ENCODE measurements around the gene PCDHGA5.
A peak's percentile ranks its signal among the peaks of the same experiment; 100 is the strongest.

PCDHGA5 gene

DNA sequence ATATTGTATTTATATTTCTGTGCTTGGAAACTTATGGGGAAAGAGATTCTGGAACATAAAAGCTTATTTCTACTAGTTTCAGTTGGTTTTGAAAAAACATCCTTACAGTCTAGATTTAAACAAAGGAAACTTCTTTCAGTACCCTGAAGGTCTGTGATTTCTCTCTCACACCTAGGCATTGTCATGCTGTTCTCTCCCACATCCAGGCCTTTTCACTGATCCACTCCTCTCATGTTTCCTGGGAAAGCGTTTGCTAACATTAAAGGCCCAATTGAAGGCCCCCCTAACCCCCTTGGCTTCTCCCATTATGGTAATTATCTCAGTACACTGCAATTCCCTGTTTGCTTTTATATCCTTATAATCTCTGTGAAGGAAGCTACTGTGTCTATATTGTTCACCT lies 21.2 kb upstream of the PCDHGA5 start:
- Histone ChIP-seq H4K8ac (ENCODE audit: low read length) (no peak overlapping the region), H4K91ac (ENCODE audit: low read length) (no peak overlapping the region), H3K9me3 (ENCODE audit: control insufficient read depth, low read length) (peaks cover 60% of the 10 kb centered on the region), H3K4me1 (ENCODE audit: control insufficient read depth, insufficient read depth, low read depth, low read length) (no peaks in the 10 kb centered on the region), H2BK5ac (ENCODE audit: low read depth, low read length, poor library complexity, severe bottlenecking) (no peak overlapping the region), H3K27me3 (ENCODE audit: control insufficient read depth in 1 of 2, insufficient read depth in 1 of 2, low read length in 2 of 2) (no peaks in the 10 kb centered on the region), H2AFZ (ENCODE audit: low read depth, low read length) (no peak overlapping the region), H2AK5ac (ENCODE audit: low read length, severe bottlenecking) (no peak overlapping the region), H3K4me2 (ENCODE audit: low read length, poor library complexity, severe bottlenecking) (no peak overlapping the region), H3K27ac (ENCODE audit: low read length, poor library complexity, severe bottlenecking) (no peak overlapping the region), H2BK15ac (ENCODE audit: low read depth, poor library complexity, severe bottlenecking) (no peak overlapping the region), H3K4ac (ENCODE audit: low read depth in 1 of 2, low read length in 2 of 2) (no peak overlapping the region), H3K23ac (ENCODE audit: low read length in 2 of 2) (no peak overlapping the region), H3K14ac (ENCODE audit: low read length in 2 of 2) (no peak overlapping the region), H2BK120ac (ENCODE audit: low read depth, low read length) (no peak overlapping the region), H3K9ac (ENCODE audit: low read length) (no peak overlapping the region), H3K36me3 (ENCODE audit: control insufficient read depth in 1 of 2, insufficient read depth in 2 of 2, low read depth in 1 of 2, low read length in 2 of 2) (no peaks in the 10 kb centered on the region), H2BK12ac (ENCODE audit: low read length in 2 of 2) (no peak overlapping the region), H3K79me1 (replicated peaks; ENCODE audit: low read length, poor library complexity, severe bottlenecking) (no peaks in the 10 kb centered on the region), H3K4me3 (ENCODE audit: insufficient read depth in 1 of 2, low read depth in 1 of 2, low read length in 2 of 2) (no peak overlapping the region), H3K18ac (ENCODE audit: low read depth in 1 of 2, low read length in 2 of 2) (no peak overlapping the region)
- 0% methylated on average over 1 of the region's 1 CpG for WGBS
- no peak for DNase-seq

DNA sequence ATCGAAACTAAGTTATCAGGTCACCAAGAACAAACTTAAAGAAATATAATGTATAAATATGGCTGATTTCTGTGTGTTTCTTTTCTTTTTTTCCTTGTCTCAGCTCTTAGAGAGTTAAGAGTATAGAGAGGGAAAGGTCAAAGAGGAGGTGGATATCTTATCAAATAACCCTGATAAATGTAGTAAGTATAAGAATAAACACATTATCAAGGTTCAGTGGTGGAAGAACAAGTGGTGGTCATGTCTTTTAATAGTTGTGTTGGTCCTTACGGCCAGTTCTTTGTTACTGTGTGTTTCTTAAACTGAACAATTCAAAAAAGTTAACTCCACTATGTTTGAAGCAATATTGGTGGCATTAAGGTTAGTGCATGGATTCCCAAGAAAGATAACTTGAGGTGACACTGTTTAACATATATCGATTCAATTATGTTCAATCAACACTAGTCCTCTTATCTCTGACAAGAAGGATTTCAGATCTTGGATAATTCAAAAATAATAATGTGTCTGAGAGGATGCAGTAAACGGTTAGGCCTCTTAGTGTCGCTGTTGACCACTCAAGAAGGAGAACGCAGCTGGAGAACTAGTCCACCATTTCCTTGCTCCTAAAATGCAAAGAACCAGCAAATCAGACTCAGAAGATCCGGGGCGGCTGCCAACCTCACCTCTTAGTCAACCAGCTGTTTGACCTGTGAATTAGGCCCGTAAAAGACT lies 20.6 kb upstream of the PCDHGA5 start, which contains the start of gene PCDHGA3:
Gene PCDHGA3 (plus strand): TSS at position 588 of the 711 bp plus-strand sequence. CDS start 205 bp downstream, outside the sequence.
- no peak within 1 kb of the TSS for H3K27ac ChIP-seq (ENCODE audit: low read length, poor library complexity, severe bottlenecking)
- peak within 1 kb of the TSS in 1 of 2 experiments; percentile 71 for H3K4me3 ChIP-seq (ENCODE audit: insufficient read depth in 1 of 2, low read depth in 1 of 2, low read length in 2 of 2)
- no peak within 1 kb of the TSS for H2BK15ac ChIP-seq (ENCODE audit: low read depth, poor library complexity, severe bottlenecking)
- no peak within 1 kb of the TSS for H3K4me2 ChIP-seq (ENCODE audit: low read length, poor library complexity, severe bottlenecking)
- no peak within 1 kb of the TSS for H3K18ac ChIP-seq (ENCODE audit: low read depth in 1 of 2, low read length in 2 of 2)
- H2BK120ac ChIP-seq (ENCODE audit: low read depth, low read length) = no peak within 1 kb of the TSS
- H2BK5ac ChIP-seq (ENCODE audit: low read depth, low read length, poor library complexity, severe bottlenecking) = no peak within 1 kb of the TSS
- H3K36me3 ChIP-seq (ENCODE audit: control insufficient read depth in 1 of 2, insufficient read depth in 2 of 2, low read depth in 1 of 2, low read length in 2 of 2) = no peaks in the 10 kb centered on the region
- H3K79me1 ChIP-seq (replicated peaks; ENCODE audit: low read length, poor library complexity, severe bottlenecking) = no peaks in the 10 kb centered on the region
- H2AK5ac ChIP-seq (ENCODE audit: low read length, severe bottlenecking) = no peak within 1 kb of the TSS
- no peak within 1 kb of the TSS for H3K14ac ChIP-seq (ENCODE audit: low read length in 2 of 2)
- H4K8ac ChIP-seq (ENCODE audit: low read length) = no peak within 1 kb of the TSS
- H3K27me3 ChIP-seq (ENCODE audit: control insufficient read depth in 1 of 2, insufficient read depth in 1 of 2, low read length in 2 of 2) = no peaks in the 10 kb centered on the region
- 67% methylated on average over 7 of the region's 9 CpGs for WGBS
- H3K4me1 ChIP-seq (ENCODE audit: control insufficient read depth, insufficient read depth, low read depth, low read length) = no peaks in the 10 kb centered on the region
- peaks cover 56% of the 10 kb centered on the region for H3K9me3 ChIP-seq (ENCODE audit: control insufficient read depth, low read length)
- no peak within 1 kb of the TSS for H2AFZ ChIP-seq (ENCODE audit: low read depth, low read length)
- no peak within 1 kb of the TSS for H3K23ac ChIP-seq (ENCODE audit: low read length in 2 of 2)
- no peak for DNase-seq
- no peak within 1 kb of the TSS for H4K91ac ChIP-seq (ENCODE audit: low read length)
- no peak within 1 kb of the TSS for H3K4ac ChIP-seq (ENCODE audit: low read depth in 1 of 2, low read length in 2 of 2)
- H2BK12ac ChIP-seq (ENCODE audit: low read length in 2 of 2) = no peak within 1 kb of the TSS
- peak within 1 kb of the TSS; percentile 79 for H3K9ac ChIP-seq (ENCODE audit: low read length)

DNA sequence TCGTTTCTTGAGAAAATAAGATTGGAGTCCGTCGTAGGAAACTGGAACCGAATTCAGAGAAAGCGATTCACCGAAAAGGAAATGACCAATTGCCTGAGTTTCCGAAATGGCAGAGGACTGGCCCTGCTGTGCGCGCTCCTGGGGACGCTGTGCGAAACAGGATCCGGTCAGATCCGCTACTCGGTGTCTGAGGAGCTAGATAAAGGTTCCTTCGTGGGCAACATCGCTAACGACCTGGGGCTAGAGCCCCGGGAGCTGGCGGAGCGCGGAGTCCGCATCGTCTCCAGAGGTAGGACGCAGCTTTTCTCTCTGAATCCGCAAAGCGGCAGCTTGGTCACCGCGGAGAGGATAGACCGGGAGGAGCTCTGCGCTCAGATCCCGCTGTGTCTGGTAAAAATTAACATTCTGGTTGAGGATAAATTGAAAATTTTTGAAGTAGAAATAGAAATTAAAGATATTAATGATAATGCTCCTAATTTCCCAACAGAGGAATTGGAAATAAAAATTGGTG lies 20.0 kb upstream of the PCDHGA5 start:
- WGBS = 94% methylated on average over 26 of the region's 31 CpGs
- Histone ChIP-seq H2BK15ac (ENCODE audit: low read depth, poor library complexity, severe bottlenecking) (no peak overlapping the region), H2AFZ (ENCODE audit: low read depth, low read length) (no peak overlapping the region), H3K36me3 (ENCODE audit: control insufficient read depth in 1 of 2, insufficient read depth in 2 of 2, low read depth in 1 of 2, low read length in 2 of 2) (no peaks in the 10 kb centered on the region), H2BK120ac (ENCODE audit: low read depth, low read length) (no peak overlapping the region), H4K91ac (ENCODE audit: low read length) (no peak overlapping the region), H3K4me3 (ENCODE audit: insufficient read depth in 1 of 2, low read depth in 1 of 2, low read length in 2 of 2) (peak overlapping the region in 1 of 2 experiments; percentile 71), H3K23ac (ENCODE audit: low read length in 2 of 2) (no peak overlapping the region), H3K27me3 (ENCODE audit: control insufficient read depth in 1 of 2, insufficient read depth in 1 of 2, low read length in 2 of 2) (no peaks in the 10 kb centered on the region), H3K4me1 (ENCODE audit: control insufficient read depth, insufficient read depth, low read depth, low read length) (no peaks in the 10 kb centered on the region), H3K27ac (ENCODE audit: low read length, poor library complexity, severe bottlenecking) (no peak overlapping the region), H3K4ac (ENCODE audit: low read depth in 1 of 2, low read length in 2 of 2) (no peak overlapping the region), H3K14ac (ENCODE audit: low read length in 2 of 2) (no peak overlapping the region), H2BK12ac (ENCODE audit: low read length in 2 of 2) (no peak overlapping the region), H2BK5ac (ENCODE audit: low read depth, low read length, poor library complexity, severe bottlenecking) (no peak overlapping the region), H2AK5ac (ENCODE audit: low read length, severe bottlenecking) (no peak overlapping the region), H3K9me3 (ENCODE audit: control insufficient read depth, low read length) (peaks cover 58% of the 10 kb centered on the region), H3K18ac (ENCODE audit: low read depth in 1 of 2, low read length in 2 of 2) (no peak overlapping the region), H4K8ac (ENCODE audit: low read length) (no peak overlapping the region), H3K9ac (ENCODE audit: low read length) (peak overlapping the region; percentile 79), H3K4me2 (ENCODE audit: low read length, poor library complexity, severe bottlenecking) (no peak overlapping the region), H3K79me1 (replicated peaks; ENCODE audit: low read length, poor library complexity, severe bottlenecking) (no peaks in the 10 kb centered on the region)
- no peak for DNase-seq

DNA sequence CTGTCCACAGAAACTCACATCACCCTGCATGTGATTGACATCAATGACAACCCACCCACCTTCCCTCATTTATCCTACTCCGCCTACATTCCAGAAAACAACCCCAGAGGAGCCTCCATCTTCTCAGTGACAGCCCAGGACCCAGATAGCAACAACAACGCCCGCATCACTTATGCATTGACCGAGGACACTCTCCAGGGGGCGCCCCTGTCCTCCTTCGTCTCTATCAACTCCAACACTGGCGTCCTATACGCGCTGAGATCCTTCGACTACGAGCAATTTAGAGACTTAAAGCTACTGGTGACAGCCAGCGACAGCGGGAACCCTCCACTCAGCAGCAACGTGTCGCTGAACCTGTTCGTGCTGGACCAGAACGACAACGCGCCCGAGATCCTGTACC lies 18.6 kb upstream of the PCDHGA5 start:
- no peak overlapping the region for H4K8ac ChIP-seq (ENCODE audit: low read length)
- H2AFZ ChIP-seq (ENCODE audit: low read depth, low read length) = no peak overlapping the region
- no peak overlapping the region for H2BK5ac ChIP-seq (ENCODE audit: low read depth, low read length, poor library complexity, severe bottlenecking)
- no peak overlapping the region for H3K18ac ChIP-seq (ENCODE audit: low read depth in 1 of 2, low read length in 2 of 2)
- no peak overlapping the region for H3K23ac ChIP-seq (ENCODE audit: low read length in 2 of 2)
- no peak overlapping the region for H2BK12ac ChIP-seq (ENCODE audit: low read length in 2 of 2)
- WGBS = 96% methylated on average over 15 of the region's 20 CpGs
- H3K4me2 ChIP-seq (ENCODE audit: low read length, poor library complexity, severe bottlenecking) = no peak overlapping the region
- H3K9me3 ChIP-seq (ENCODE audit: control insufficient read depth, low read length) = peaks cover 47% of the 10 kb centered on the region
- H2BK15ac ChIP-seq (ENCODE audit: low read depth, poor library complexity, severe bottlenecking) = no peak overlapping the region
- H4K91ac ChIP-seq (ENCODE audit: low read length) = no peak overlapping the region
- no peak overlapping the region for H3K9ac ChIP-seq (ENCODE audit: low read length)
- H3K79me1 ChIP-seq (replicated peaks; ENCODE audit: low read length, poor library complexity, severe bottlenecking) = no peaks in the 10 kb centered on the region
- H3K14ac ChIP-seq (ENCODE audit: low read length in 2 of 2) = no peak overlapping the region
- H2BK120ac ChIP-seq (ENCODE audit: low read depth, low read length) = no peak overlapping the region
- no peak overlapping the region for H3K4me3 ChIP-seq (ENCODE audit: insufficient read depth in 1 of 2, low read depth in 1 of 2, low read length in 2 of 2)
- H3K36me3 ChIP-seq (ENCODE audit: control insufficient read depth in 1 of 2, insufficient read depth in 2 of 2, low read depth in 1 of 2, low read length in 2 of 2) = no peaks in the 10 kb centered on the region
- no peaks in the 10 kb centered on the region for H3K4me1 ChIP-seq (ENCODE audit: control insufficient read depth, insufficient read depth, low read depth, low read length)
- DNase-seq = no peak
- H3K27ac ChIP-seq (ENCODE audit: low read length, poor library complexity, severe bottlenecking) = no peak overlapping the region
- no peak overlapping the region for H3K4ac ChIP-seq (ENCODE audit: low read depth in 1 of 2, low read length in 2 of 2)
- H2AK5ac ChIP-seq (ENCODE audit: low read length, severe bottlenecking) = no peak overlapping the region
- H3K27me3 ChIP-seq (ENCODE audit: control insufficient read depth in 1 of 2, insufficient read depth in 1 of 2, low read length in 2 of 2) = no peaks in the 10 kb centered on the region
